ENCODE results near the gene SLC25A28. TPM values are rescaled to one million over a fixed set of nuclear protein-coding genes. Genes with fewer than 3 reads are reported as not detected.

Gene SLC25A28, protein sequence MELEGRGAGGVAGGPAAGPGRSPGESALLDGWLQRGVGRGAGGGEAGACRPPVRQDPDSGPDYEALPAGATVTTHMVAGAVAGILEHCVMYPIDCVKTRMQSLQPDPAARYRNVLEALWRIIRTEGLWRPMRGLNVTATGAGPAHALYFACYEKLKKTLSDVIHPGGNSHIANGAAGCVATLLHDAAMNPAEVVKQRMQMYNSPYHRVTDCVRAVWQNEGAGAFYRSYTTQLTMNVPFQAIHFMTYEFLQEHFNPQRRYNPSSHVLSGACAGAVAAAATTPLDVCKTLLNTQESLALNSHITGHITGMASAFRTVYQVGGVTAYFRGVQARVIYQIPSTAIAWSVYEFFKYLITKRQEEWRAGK
- 10 to 100 TPM; 29.8 to 42.8 (median 31.5) TPM for total RNA-seq

DNA sequence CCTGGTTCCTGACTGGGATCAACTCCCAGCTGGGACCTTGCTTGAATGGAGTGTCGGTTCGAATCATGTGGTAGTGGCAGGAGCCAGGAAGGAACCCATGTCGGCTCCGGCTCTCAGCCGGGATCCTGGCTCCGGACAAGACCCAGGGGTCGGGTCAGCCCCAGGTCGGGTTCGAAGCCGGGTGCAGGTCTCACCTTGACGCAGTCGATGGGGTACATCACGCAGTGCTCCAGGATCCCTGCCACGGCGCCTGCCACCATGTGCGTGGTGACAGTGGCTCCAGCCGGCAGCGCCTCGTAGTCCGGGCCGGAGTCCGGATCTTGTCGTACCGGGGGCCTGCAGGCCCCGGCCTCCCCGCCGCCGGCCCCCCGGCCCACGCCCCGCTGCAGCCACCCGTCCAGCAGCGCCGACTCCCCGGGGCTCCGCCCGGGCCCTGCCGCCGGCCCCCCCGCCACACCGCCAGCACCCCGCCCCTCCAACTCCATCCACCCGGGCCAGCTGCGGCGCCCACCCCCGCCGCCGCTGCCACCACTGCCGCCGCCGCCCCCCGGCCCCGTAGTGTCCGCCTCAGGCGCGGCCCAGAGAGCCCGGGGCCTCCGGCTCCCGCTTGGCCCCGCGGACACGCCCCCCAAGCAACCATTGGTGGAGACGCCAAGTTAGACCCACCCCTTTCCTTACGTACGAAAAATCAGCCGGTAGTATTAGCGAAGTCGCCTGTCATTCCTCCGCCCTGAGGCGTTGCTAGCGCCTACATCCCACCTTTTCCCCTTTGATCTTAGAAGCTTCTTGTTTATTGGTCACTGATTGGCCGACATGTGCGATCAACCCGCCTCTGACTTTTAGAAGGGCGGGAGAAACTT is at the start of gene SLC25A28:
Gene SLC25A28 (minus strand): TSS at position 589 of the 860 bp plus-strand sequence. CDS start 104 bp downstream, at position 485.
- DNase-seq (ENCODE audit: extremely low spot score) = peak; percentile 99
- no peaks in the 10 kb centered on the region for H3K9me3 ChIP-seq
- peak within 1 kb of the TSS; percentile 93 to 97 (median 96) for H3K27ac ChIP-seq (replicated peaks in 1 of 4)
- TF ChIP-seq POLR2AphosphoS5 (IDR thresholded peaks at IDR 0.05) (peak in 1 of 2 donors; percentile 4), POLR2A (IDR thresholded peaks at IDR 0.05; ENCODE audit: low read depth) (no peak)
- peaks cover 0 to 1% (median 0%) of the 10 kb centered on the region in 4 donors for H3K36me3 ChIP-seq
- 0% methylated on average over 10 of the region's 75 CpGs for WGBS
- intact Hi-C loops (cut with DNase I) = loop anchor here (5.0 to 10.0 kb wide), 4 partner anchors 37 to 1175 kb away; partner anchors contain the start of genes COX15, CUTC, ENTPD7 and HPS1
- H3K4me3 ChIP-seq = peak within 1 kb of the TSS; percentile 83 to 95 (median 88)
- H3K4me1 ChIP-seq = peaks cover 31 to 58% (median 48%) of the 10 kb centered on the region in 4 donors
- H3K27me3 ChIP-seq = no peaks in the 10 kb centered on the region

DNA sequence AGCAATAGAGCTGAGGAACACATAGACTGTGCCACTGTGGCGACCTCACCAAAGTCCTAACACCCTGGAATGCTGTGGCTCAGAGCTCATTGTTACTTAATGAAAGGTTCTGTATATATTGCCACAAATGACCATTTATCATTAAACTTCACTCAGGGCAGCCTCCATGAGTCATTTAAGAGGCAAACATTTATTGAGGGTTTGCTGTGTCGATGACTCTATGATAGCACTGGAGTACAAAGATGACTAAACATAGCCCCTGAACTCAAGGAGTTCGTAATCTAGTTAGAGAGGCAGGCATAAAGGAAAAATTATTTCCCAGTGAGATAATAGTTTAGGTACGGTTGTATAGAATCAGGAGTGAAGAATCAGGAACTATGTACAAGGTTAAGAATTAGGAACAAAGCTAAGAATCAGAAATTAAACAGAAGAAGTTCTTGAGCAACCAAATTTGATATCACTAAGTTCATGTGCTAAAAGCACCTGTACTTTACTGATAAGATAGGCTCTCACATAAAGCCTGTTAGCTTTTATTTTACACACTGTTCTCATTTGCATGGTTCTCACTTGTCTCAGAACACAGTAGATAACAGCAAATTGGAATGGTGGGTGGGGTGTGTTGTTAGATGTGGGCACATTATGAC is 47.0 kb upstream of the SLC25A28 start:
- DNase-seq (ENCODE audit: extremely low spot score) = no peak
- H3K27me3 ChIP-seq = no peaks in the 10 kb centered on the region
- H3K36me3 ChIP-seq = peaks cover 0 to 41% (median 9%) of the 10 kb centered on the region in 4 donors
- WGBS = 89% methylated on average over 4 of the region's 4 CpGs
- TF ChIP-seq EP300 (IDR thresholded peaks at IDR 0.05) (no peak), POLR2A (IDR thresholded peaks at IDR 0.05; ENCODE audit: low read depth) (no peak), POLR2AphosphoS5 (IDR thresholded peaks at IDR 0.05) (no peak), CTCF (IDR thresholded peaks at IDR 0.05) (no peak)
- H3K4me1 ChIP-seq = no peaks in the 10 kb centered on the region
- intact Hi-C loops (cut with DNase I) = no loop called here
- no peak overlapping the region for H3K4me3 ChIP-seq
- H3K27ac ChIP-seq (replicated peaks in 1 of 4) = no peak overlapping the region
- no peaks in the 10 kb centered on the region for H3K9me3 ChIP-seq

GRCh38 chr10:99665304-99665703 is 45.1 kb upstream of the SLC25A28 start:
- intact Hi-C loops (cut with DNase I) = no loop called here
- 94% methylated on average over 2 of the region's 2 CpGs for WGBS
- no peak overlapping the region for H3K27ac ChIP-seq (replicated peaks in 1 of 4)
- H3K4me3 ChIP-seq = no peak overlapping the region
- H3K36me3 ChIP-seq = peaks cover 0 to 35% (median 7%) of the 10 kb centered on the region in 4 donors
- H3K9me3 ChIP-seq = no peaks in the 10 kb centered on the region
- TF ChIP-seq CTCF (IDR thresholded peaks at IDR 0.05) = no peak
- no peak for TF ChIP-seq POLR2A (IDR thresholded peaks at IDR 0.05; ENCODE audit: low read depth)
- TF ChIP-seq EP300 (IDR thresholded peaks at IDR 0.05) = no peak
- TF ChIP-seq POLR2AphosphoS5 (IDR thresholded peaks at IDR 0.05) = no peak
- peaks cover 0 to 5% (median 4%) of the 10 kb centered on the region in 4 donors for H3K4me1 ChIP-seq
- H3K27me3 ChIP-seq = no peaks in the 10 kb centered on the region
- no peak for DNase-seq (ENCODE audit: extremely low spot score)

GRCh38 chr10:99661377-99661763 is 41.1 kb upstream of the SLC25A28 start:
- H3K36me3 ChIP-seq = peaks cover 0 to 21% (median 7%) of the 10 kb centered on the region in 4 donors
- no peaks in the 10 kb centered on the region for H3K9me3 ChIP-seq
- H3K4me1 ChIP-seq = peaks cover 10 to 23% (median 20%) of the 10 kb centered on the region in 4 donors
- no peaks in the 10 kb centered on the region for H3K27me3 ChIP-seq
- intact Hi-C loops (cut with DNase I) = no loop called here
- TF ChIP-seq EP300 (IDR thresholded peaks at IDR 0.05) = no peak
- TF ChIP-seq CTCF (IDR thresholded peaks at IDR 0.05) = no peak
- TF ChIP-seq POLR2A (IDR thresholded peaks at IDR 0.05; ENCODE audit: low read depth) = no peak
- TF ChIP-seq POLR2AphosphoS5 (IDR thresholded peaks at IDR 0.05) = no peak
- no peak overlapping the region for H3K4me3 ChIP-seq
- DNase-seq (ENCODE audit: extremely low spot score) = no peak
- 73% methylated on average over 6 of the region's 6 CpGs for WGBS
- no peak overlapping the region for H3K27ac ChIP-seq (replicated peaks in 1 of 4)

All from esophagus muscularis mucosa (tissue), 4 donors.